ENCODE results near the gene ISM2. TPM values are rescaled to one million over a fixed set of nuclear protein-coding genes. Genes with fewer than 3 reads are reported as not detected.
A peak's percentile ranks its signal among the peaks of the same experiment; 100 is the strongest.

Gene ISM2
- total and polyA plus RNA-seq, 10 of the 15 experiments (the other 5 are each of a cell fraction or from before 2014, with no cell fraction given): 0.03 TPM; not detected in 9

DNA sequence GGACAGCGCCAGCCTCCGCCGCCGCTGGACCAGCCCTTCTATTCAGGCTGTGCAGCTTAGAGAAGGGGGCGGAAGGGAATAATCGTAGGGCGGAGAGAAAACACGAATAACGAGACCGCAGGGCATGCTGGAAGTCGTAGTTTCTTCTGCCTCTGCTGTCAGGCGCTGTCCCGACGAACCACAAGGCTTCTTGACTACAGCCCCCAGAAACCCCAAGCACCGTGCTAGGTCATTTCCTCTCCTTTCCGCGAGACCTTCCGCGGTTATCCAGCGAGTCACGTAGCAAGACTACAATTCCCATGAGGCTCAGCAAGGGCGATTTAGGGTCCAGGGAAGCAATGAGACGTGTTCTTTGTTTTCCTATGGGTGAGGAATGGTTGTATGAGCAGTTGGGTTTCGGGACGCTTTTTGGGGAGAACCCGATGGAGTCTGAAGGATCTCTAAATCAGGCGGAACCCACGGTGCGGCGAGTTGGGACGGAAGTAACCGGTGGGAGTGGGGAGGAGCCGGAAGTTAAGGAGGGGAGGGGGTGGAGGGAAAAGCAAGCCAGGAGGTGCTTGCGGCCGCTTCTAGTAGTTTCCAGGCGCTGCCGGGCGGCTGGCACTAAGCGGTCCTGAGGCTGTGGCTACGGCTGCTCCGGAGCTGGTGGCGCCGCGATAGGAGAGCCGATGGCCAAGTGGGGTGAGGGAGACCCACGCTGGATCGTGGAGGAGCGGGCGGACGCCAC, 40.9 kb downstream of the ISM2 start, which contains the start of the genes AHSA1 and VIPAS39 (continued):
- TF ChIP-seq, protein P1, sequence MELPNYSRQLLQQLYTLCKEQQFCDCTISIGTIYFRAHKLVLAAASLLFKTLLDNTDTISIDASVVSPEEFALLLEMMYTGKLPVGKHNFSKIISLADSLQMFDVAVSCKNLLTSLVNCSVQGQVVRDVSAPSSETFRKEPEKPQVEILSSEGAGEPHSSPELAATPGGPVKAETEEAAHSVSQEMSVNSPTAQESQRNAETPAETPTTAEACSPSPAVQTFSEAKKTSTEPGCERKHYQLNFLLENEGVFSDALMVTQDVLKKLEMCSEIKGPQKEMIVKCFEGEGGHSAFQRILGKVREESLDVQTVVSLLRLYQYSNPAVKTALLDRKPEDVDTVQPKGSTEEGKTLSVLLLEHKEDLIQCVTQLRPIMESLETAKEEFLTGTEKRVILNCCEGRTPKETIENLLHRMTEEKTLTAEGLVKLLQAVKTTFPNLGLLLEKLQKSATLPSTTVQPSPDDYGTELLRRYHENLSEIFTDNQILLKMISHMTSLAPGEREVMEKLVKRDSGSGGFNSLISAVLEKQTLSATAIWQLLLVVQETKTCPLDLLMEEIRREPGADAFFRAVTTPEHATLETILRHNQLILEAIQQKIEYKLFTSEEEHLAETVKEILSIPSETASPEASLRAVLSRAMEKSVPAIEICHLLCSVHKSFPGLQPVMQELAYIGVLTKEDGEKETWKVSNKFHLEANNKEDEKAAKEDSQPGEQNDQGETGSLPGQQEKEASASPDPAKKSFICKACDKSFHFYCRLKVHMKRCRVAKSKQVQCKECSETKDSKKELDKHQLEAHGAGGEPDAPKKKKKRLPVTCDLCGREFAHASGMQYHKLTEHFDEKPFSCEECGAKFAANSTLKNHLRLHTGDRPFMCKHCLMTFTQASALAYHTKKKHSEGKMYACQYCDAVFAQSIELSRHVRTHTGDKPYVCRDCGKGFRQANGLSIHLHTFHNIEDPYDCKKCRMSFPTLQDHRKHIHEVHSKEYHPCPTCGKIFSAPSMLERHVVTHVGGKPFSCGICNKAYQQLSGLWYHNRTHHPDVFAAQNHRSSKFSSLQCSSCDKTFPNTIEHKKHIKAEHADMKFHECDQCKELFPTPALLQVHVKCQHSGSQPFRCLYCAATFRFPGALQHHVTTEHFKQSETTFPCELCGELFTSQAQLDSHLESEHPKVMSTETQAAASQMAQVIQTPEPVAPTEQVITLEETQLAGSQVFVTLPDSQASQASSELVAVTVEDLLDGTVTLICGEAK (IDR thresholded peaks at IDR 0.05; ENCODE audit: borderline replicate concordance): peak; percentile 99
- TF ChIP-seq IKZF1 (conservative IDR thresholded peaks at IDR 0.05): peak; percentile 100
- TF ChIP-seq, protein P2, sequence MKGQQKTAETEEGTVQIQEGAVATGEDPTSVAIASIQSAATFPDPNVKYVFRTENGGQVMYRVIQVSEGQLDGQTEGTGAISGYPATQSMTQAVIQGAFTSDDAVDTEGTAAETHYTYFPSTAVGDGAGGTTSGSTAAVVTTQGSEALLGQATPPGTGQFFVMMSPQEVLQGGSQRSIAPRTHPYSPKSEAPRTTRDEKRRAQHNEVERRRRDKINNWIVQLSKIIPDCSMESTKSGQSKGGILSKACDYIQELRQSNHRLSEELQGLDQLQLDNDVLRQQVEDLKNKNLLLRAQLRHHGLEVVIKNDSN (IDR thresholded peaks at IDR 0.05; ENCODE audit: borderline replicate concordance, extremely low read length, insufficient read depth, low read depth, low read length): no peak
- peak in 1 of 2 experiments; percentile 57; a peak in 2 of 3 replicates for TF ChIP-seq EGR1 (IDR thresholded peaks at IDR 0.05; ENCODE audit: borderline replicate concordance in 1 of 2, low read depth in 2 of 2, low read length in 2 of 2)
- TF ChIP-seq SMC3 (IDR thresholded peaks at IDR 0.05; ENCODE audit: borderline replicate concordance, low read length): no peak
- TF ChIP-seq MXI1 (IDR thresholded peaks at IDR 0.05; ENCODE audit: low read depth, low read length): peak; percentile 36
- peak; percentile 38; the same call in 1 of the 2 replicates for TF ChIP-seq TCF12 (IDR thresholded peaks at IDR 0.05; ENCODE audit: low read depth, low read length)
- no peak for TF ChIP-seq KAT2A (conservative IDR thresholded peaks at IDR 0.05; ENCODE audit: control insufficient read depth, low read depth, low read length)
- TF ChIP-seq, protein P3, sequence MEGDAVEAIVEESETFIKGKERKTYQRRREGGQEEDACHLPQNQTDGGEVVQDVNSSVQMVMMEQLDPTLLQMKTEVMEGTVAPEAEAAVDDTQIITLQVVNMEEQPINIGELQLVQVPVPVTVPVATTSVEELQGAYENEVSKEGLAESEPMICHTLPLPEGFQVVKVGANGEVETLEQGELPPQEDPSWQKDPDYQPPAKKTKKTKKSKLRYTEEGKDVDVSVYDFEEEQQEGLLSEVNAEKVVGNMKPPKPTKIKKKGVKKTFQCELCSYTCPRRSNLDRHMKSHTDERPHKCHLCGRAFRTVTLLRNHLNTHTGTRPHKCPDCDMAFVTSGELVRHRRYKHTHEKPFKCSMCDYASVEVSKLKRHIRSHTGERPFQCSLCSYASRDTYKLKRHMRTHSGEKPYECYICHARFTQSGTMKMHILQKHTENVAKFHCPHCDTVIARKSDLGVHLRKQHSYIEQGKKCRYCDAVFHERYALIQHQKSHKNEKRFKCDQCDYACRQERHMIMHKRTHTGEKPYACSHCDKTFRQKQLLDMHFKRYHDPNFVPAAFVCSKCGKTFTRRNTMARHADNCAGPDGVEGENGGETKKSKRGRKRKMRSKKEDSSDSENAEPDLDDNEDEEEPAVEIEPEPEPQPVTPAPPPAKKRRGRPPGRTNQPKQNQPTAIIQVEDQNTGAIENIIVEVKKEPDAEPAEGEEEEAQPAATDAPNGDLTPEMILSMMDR (IDR thresholded peaks at IDR 0.05 in 2 of 3, conservative IDR thresholded peaks at IDR 0.05 in 1 of 3; ENCODE audit: control insufficient read depth in 2 of 3, extremely low read depth in 1 of 3, insufficient read depth in 1 of 3, low read depth in 3 of 3, low read length in 3 of 3): no peak
- TF ChIP-seq, protein P4, sequence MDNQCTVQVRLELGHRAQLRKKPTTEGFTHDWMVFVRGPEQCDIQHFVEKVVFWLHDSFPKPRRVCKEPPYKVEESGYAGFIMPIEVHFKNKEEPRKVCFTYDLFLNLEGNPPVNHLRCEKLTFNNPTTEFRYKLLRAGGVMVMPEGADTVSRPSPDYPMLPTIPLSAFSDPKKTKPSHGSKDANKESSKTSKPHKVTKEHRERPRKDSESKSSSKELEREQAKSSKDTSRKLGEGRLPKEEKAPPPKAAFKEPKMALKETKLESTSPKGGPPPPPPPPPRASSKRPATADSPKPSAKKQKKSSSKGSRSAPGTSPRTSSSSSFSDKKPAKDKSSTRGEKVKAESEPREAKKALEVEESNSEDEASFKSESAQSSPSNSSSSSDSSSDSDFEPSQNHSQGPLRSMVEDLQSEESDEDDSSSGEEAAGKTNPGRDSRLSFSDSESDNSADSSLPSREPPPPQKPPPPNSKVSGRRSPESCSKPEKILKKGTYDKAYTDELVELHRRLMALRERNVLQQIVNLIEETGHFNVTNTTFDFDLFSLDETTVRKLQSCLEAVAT (IDR thresholded peaks at IDR 0.05): peak; percentile 61; the same call in 1 of the 2 replicates
- TF ChIP-seq, protein P5, sequence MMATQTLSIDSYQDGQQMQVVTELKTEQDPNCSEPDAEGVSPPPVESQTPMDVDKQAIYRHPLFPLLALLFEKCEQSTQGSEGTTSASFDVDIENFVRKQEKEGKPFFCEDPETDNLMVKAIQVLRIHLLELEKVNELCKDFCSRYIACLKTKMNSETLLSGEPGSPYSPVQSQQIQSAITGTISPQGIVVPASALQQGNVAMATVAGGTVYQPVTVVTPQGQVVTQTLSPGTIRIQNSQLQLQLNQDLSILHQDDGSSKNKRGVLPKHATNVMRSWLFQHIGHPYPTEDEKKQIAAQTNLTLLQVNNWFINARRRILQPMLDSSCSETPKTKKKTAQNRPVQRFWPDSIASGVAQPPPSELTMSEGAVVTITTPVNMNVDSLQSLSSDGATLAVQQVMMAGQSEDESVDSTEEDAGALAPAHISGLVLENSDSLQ (IDR thresholded peaks at IDR 0.05): peak; percentile 64
- TF ChIP-seq, protein P6, sequence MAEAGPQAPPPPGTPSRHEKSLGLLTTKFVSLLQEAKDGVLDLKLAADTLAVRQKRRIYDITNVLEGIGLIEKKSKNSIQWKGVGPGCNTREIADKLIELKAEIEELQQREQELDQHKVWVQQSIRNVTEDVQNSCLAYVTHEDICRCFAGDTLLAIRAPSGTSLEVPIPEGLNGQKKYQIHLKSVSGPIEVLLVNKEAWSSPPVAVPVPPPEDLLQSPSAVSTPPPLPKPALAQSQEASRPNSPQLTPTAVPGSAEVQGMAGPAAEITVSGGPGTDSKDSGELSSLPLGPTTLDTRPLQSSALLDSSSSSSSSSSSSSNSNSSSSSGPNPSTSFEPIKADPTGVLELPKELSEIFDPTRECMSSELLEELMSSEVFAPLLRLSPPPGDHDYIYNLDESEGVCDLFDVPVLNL (IDR thresholded peaks at IDR 0.05; ENCODE audit: low read depth, low read length): no peak
- TF ChIP-seq NBN (IDR thresholded peaks at IDR 0.05): peak; percentile 93
- TF ChIP-seq, protein P7, sequence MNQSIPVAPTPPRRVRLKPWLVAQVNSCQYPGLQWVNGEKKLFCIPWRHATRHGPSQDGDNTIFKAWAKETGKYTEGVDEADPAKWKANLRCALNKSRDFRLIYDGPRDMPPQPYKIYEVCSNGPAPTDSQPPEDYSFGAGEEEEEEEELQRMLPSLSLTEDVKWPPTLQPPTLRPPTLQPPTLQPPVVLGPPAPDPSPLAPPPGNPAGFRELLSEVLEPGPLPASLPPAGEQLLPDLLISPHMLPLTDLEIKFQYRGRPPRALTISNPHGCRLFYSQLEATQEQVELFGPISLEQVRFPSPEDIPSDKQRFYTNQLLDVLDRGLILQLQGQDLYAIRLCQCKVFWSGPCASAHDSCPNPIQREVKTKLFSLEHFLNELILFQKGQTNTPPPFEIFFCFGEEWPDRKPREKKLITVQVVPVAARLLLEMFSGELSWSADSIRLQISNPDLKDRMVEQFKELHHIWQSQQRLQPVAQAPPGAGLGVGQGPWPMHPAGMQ (IDR thresholded peaks at IDR 0.05; ENCODE audit: borderline replicate concordance): peak; percentile 79
- TF ChIP-seq EP300 (IDR thresholded peaks at IDR 0.05; ENCODE audit: borderline replicate concordance in 1 of 2, control insufficient read depth in 1 of 2, low read depth in 2 of 2, low read length in 2 of 2): no peak
